ENCODE results near the gene CCDC107.

DNA sequence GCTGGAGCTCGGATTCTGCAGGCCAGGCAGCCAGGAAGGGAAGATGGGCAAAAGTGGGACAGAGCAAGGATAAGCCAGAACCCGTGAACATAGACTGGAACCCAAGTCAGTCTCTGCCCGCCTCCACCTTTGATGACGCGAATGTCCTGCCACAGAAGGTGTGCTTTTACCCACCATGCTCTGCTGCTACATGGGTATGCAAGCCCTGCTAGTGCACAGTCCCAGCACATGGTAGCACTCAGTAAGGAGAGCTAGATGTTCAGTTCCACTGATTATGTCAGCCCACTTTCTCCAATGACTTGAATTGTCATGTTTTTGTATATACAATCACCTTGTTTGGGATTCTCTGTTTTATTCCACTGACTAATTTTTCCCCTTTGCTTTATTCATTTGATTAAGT is 28.5 kb upstream of the CCDC107 start:
- TF ChIP-seq EZH2 (IDR thresholded peaks at IDR 0.05; ENCODE audit: low read length, missing control alignments) (no peak), CTCF (conservative IDR thresholded peaks at IDR 0.05 in 1 of 2, IDR thresholded peaks at IDR 0.05 in 1 of 2; ENCODE audit: low read depth in 1 of 2, low read length in 2 of 2) (no peak)

All from fibroblast of lung (primary cell).